Activated CD4-positive, CD25-positive, alpha-beta regulatory T cell treated with anti-CD3 and anti-CD28 coated beads, Interleukin-2, amount 50 U/mL, for 16 hours (primary cell): ENCODE measurements around the gene PLCH1.
"Not testable (repeated sequence)": the region's sequence is repeated elsewhere in the genome, so short reads cannot be mapped to it uniquely, and the experiment has no call there.

Experiments used
- DNase-seq: peaks from one replicate; pipeline ENCODE4 v3.0.0-alpha.2; 2020; ENCODE audit warnings: low read depth, low spot score

The PLCH1 gene

GRCh38 chr3:155641956-155642355, 102.9 kb downstream of the PLCH1 start:
- DNase-seq, result no peak

DNA sequence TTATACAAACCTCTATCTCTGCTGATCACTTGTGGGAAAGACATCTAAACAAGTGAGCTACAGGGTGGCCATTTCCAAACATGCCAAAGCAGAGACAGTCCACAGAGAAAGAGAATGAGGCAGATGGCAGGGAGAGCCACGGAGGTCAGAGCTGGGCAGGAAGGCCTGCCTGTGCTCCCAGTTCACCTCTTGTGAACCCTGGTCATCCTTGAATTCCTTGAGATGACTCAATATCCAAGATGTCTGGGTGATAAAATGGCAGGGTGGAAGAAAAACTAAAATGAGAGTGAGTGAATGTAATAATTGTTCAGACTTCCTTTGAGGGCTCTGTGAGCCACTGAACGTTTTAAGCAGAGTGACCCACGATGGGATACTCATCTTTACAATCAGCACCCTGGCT, 104.8 kb downstream of the PLCH1 start:
- DNase-seq, result no peak

GRCh38 chr3:155639462-155640055, 105.3 kb downstream of the PLCH1 start:
- no peak for DNase-seq

- DNase-seq, result not testable (repeated sequence)
Measured at GRCh38 chr3:155638461-155638860, 106.4 kb downstream of the PLCH1 start.

GRCh38 chr3:155637567-155637966, 107.3 kb downstream of the PLCH1 start:
- DNase-seq, result no peak

DNA sequence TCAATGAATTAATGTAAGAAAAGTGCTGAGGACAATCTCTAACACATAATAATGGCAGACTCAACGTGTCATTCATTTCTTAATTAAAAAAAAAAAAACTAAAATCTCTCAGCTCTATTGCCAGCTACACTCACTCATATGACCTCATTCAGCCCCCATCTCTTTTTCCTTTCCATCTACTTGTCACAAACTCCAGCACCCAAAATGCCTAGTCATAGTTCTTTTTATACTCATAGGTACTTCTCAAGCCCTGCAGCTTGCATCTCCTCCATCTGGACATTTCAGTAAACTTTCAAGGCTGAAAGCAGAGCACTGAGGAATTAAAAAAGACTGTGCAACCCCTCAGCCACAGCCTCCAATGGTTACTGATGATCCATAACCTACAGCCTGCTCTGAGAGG, 109.8 kb downstream of the PLCH1 start:
- DNase-seq, result no peak

- no peak for DNase-seq
Measured at GRCh38 chr3:155634121-155634719, 110.7 kb downstream of the PLCH1 start.

DNA sequence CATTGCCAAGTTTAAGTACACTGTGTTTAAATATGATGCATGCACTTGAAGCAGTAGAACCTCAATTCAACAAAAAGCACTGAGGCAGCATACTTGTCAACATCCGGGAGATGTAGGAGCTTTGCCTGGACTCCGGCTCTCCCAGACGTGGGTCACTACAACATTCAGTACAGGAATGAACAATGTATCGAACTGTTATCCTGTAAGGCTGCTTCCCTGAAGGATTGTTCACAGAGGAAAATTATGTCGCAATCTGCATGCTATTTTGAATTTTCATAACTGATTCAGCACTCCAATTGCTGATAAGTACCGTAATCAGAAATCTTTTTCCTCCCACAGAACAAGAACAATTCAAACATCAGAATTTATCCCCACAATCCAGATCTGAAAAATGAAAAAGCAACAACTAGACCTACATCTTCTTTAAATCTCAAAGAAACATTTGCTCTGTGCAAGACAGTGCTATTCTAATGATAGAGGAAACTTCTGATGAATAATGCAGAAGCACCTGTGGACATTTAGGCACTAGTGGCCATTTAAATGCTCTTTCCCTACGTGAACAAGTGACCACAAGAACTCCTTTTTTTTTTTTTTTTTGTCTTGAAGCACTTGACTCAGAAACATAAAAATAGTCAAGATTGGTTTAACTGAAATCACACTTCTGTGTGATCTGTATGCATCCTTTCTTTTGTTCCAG, 113.4 kb downstream of the PLCH1 start:
- no peak for DNase-seq

DNA sequence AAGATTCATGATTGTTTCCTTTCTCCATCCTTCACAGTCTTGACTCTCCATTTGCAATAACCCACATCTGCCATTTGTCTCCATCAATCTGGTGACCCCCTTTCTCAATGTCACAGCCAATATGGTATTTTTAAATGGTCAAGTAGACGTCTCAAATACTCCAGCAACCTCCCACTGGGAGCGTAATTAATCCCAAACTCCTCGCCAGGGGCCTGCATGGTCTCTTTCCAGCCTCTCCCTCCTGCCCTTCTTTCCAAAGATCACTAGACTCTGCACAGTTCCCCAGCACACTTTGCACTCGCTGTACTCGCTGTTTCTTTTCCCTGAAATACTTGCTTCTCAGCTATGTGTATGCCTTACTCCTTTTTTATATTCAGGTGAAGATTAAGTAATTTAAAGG, 115.3 kb downstream of the PLCH1 start:
- no peak for DNase-seq

DNA sequence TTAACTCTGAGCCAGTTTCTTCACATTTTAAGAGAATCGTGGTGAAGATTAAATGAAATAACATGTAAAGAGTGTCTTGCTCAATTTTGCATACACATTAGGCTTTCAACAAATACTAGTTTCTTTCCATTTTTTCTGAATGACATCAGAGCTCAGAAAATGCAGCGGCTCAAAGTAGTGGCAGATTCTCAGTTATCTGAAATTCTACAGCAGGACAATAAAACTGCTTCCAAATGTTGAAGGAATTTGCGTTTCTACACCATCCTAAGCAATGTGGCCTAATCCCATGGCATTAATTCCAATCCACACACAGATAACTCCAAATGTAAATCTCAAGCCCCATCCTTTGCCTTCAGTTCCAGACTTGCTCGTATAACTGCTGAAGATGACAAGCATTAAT, 115.8 kb downstream of the PLCH1 start:
- DNase-seq, result no peak

GRCh38 chr3:155622647-155623046, 122.2 kb downstream of the PLCH1 start:
- DNase-seq, result not testable (repeated sequence)

DNA sequence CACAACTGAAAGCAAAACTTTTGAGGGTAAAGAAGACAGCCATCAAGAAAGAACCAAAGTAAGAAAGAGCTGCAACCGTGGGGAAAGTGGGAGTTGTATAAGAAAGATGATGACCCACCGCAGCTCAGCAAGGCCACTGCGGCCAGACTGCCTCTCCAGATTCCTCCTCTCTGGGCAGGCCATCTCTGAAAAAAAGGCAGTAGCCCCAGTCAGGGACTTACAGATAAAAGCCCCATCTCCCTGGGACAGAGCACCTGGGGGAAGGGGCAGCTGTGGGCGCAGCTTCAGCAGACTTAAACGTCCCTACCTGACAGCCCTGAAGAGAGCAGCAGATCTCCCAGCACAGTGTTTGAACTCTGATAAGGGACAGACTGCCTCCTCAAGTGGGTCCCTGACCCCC, 124.3 kb downstream of the PLCH1 start:
- not testable (repeated sequence) for DNase-seq

GRCh38 chr3:155619118-155619915, 125.6 kb downstream of the PLCH1 start:
- DNase-seq, result no peak

DNA sequence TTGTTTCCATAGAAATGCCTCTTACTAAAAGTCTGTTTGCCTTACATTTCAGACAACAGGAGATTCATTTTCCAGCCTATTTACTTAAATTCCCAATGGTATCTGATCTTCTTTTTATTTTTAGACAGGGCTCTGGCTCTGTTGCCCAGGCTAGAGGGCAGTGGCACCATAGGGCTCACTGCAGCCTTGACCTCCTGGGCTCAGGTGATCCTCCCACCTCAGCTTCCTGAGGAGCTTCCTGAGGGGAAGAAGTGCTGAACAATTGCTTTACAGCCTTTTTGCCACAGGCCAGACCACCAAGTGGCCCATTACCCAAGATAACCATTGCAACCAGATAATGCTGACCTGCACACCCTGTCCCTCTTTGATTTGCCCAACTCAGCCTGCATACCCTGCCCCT, 126.3 kb downstream of the PLCH1 start:
- DNase-seq, result no peak

- no peak for DNase-seq
Measured at GRCh38 chr3:155617346-155617925, 127.4 kb downstream of the PLCH1 start.

DNA sequence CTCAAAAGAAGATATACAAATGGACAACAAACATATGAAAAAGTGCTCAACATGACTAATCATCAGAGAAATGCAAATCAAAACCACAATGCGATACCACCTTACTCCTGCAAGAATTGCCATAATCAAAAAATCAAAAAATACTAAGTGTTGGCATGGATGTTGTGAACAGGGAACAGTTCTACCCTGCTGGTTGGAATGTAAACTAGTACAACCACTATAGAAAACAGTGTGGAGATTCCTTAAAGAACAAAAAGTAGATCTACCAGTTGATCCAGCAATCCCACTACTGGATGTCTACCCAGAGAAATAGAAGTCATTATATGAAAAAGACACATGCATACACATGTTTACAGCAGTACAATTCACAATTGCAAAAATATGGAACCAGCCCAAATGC, 129.7 kb downstream of the PLCH1 start:
- DNase-seq, result not testable (repeated sequence)

- DNase-seq, result not testable (repeated sequence)
Measured at GRCh38 chr3:155614410-155614809, 130.5 kb downstream of the PLCH1 start.

GRCh38 chr3:155611456-155611855, 133.4 kb downstream of the PLCH1 start:
- DNase-seq, result no peak

DNA sequence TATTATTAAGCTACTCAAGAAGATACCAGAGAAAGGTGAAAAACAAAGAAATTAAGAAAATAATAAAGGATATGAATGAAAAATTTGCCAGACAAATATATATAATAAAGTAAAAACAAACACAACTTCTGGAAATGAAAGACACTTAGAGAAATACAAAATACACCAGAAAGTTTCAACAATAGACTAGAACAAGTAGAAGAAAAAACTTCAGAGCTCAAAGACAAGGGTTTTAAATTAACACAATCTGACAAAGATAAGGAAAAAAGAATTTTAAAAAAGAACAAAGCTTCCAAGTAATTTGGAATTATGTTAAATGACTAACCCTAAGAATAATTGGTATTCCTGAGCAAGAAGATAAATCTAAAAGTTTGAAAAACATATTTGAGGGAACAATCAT, 135.3 kb downstream of the PLCH1 start:
- DNase-seq, result no peak

- DNase-seq, result no peak
Measured at GRCh38 chr3:155608228-155608920, 136.5 kb downstream of the PLCH1 start.

DNA sequence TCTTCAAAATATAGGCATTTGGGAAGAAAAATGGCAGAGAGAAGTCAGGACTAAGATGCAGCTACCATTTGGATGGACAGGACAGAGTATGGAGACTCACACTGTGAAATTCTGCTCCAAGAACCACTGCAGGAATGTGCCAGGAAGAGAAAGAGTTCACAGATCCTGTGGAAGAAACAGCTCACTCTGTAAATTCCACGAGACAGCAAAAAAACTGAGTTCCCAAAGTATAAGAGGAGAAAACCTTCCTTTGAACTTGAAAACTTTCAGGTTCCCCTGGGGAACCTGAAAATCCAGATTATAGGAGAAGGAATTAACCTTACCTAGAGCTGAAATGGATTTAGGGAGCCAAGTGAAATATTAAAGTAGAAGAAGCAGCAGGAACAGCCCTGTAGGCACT, 137.1 kb downstream of the PLCH1 start:
- DNase-seq, result no peak
